ACHN (cell line): ENCODE data around the gene DNAJB6.

Experiments
- DNase-seq: peaks from one replicate; pipeline ENCODE4 v3.0.0-alpha.2; 2015
- in situ Hi-C: cut with HindIII; loops from 2 replicates; pipeline ENCODE4 v1.10.0; 2017; ENCODE audit warnings: low sequenced_read_pairs, low pct_ligation_motif_present, low pct_unique_long_range_greater_than_20kb

Gene DNAJB6

GRCh38 chr7:157414702-157415096 lies 77.9 kb downstream of the DNAJB6 start:
- no peak for DNase-seq
- in situ Hi-C loops: no loop called here

GRCh38 chr7:157415486-157415885 lies 78.7 kb downstream of the DNAJB6 start:
- DNase-seq: no peak
- in situ Hi-C loops: no loop called here

GRCh38 chr7:157416011-157416410 lies 79.2 kb downstream of the DNAJB6 start:
- in situ Hi-C loops: no loop called here
- no peak for DNase-seq

GRCh38 chr7:157418204-157419034 lies 81.6 kb downstream of the DNAJB6 start:
- DNase-seq: no peak
- in situ Hi-C loops: no loop called here

GRCh38 chr7:157419035-157419293 lies 82.2 kb downstream of the DNAJB6 start:
- in situ Hi-C loops: no loop called here

GRCh38 chr7:157422279-157422678 lies 85.5 kb downstream of the DNAJB6 start:
- no peak for DNase-seq
- in situ Hi-C loops: no loop called here

More at GRCh38 chr7:157419035-157419293, 82.2 kb downstream of the DNAJB6 start:
- DNase-seq: no peak

- in situ Hi-C loops: no loop called here
Measured at GRCh38 chr7:157423348-157423747, 86.5 kb downstream of the DNAJB6 start.

GRCh38 chr7:157423886-157424565 lies 87.2 kb downstream of the DNAJB6 start:
- in situ Hi-C loops: no loop called here
- no peak for DNase-seq

More at GRCh38 chr7:157423348-157423747, 86.5 kb downstream of the DNAJB6 start:
- DNase-seq: no peak

GRCh38 chr7:157425137-157425731 lies 88.4 kb downstream of the DNAJB6 start:
- in situ Hi-C loops: no loop called here
- no peak for DNase-seq

- in situ Hi-C loops: no loop called here
- DNase-seq: no peak
Measured at GRCh38 chr7:157425761-157426160, 89.0 kb downstream of the DNAJB6 start.

- in situ Hi-C loops: no loop called here
- no peak for DNase-seq
Measured at GRCh38 chr7:157426463-157427301, 89.9 kb downstream of the DNAJB6 start.

- in situ Hi-C loops: no loop called here
- DNase-seq: no peak
Measured at GRCh38 chr7:157427811-157428553, 91.2 kb downstream of the DNAJB6 start.

- in situ Hi-C loops: no loop called here
- DNase-seq: no peak
Measured at GRCh38 chr7:157428554-157428945, 91.7 kb downstream of the DNAJB6 start.

GRCh38 chr7:157429001-157429679 lies 92.3 kb downstream of the DNAJB6 start:
- DNase-seq: no peak
- in situ Hi-C loops: no loop called here

- no peak for DNase-seq
- in situ Hi-C loops: no loop called here
Measured at GRCh38 chr7:157429680-157430224, 92.9 kb downstream of the DNAJB6 start.

- in situ Hi-C loops: no loop called here
- DNase-seq: no peak
Measured at GRCh38 chr7:157430721-157431120, 93.9 kb downstream of the DNAJB6 start.

- in situ Hi-C loops: no loop called here
- DNase-seq: no peak
Measured at GRCh38 chr7:157431173-157431950, 94.6 kb downstream of the DNAJB6 start.
